ENCODE data around the gene MED4.

MED4 gene

DNA sequence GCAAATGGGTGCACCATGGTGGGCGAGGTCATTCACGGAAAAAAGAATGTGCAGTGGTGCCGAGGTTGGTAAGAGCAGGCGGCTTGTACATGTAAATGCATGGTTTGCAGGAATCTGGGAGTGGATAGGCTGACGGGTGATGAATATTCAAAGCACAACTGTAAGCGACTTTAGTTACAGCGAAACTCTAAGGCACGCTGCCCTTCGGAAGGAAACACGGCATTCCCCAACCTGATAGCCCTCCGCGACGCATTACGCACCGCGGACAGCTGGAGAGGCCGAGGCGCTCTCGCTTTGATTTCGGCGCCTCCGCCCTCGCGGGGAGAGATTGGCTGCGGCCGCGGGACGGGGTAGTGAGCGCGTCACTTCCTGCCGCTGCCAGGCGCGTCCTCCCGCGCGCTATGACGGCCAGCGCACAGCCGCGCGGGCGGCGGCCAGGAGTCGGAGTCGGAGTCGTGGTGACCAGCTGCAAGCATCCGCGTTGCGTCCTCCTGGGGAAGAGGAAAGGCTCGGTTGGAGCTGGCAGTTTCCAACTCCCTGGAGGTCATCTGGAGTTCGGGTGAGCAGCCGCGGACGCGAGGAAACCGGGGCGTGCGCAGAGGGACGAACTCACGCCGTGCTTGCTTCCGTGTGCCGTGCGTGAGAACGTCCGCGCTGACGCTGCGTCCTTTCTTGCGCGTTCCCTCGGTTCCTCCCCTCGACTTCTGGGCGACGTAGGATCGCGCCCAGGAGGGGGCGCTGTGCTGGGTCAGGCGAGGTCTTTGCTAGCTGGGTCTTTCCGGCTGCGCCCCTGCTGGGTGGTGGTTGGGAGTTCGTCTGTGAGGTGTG lies 57.3 kb downstream of the MED4 start, which contains the start of gene NUDT15:
TSS of gene NUDT15 (plus strand) at position 381 of the 828 bp plus-strand sequence. CDS start at position 402, 21 bp downstream.
- peak; percentile 89 to 93 (median 91) for DNase-seq (ENCODE audit: low read depth in 3 of 3)

DNA sequence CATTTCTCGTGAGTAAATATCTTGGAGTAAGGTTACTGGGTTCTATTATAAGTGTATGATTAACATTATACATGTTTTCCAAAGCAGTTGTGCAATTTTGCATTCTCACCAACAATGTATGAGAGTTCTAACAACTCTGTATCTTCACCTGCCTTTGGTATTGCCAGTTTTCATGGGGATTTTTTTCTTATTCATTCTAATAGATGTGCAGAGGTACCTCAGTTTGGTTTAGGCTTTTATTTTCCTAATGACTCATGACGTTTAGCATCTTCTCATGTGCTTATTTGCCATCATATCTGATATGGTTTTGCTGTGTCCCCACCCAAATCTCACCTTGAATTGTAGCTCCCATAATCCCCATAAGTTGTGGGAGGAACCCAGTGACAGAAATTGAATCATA lies 65.0 kb downstream of the MED4 start:
- no peak for DNase-seq (ENCODE audit: low read depth in 3 of 3)

DNA sequence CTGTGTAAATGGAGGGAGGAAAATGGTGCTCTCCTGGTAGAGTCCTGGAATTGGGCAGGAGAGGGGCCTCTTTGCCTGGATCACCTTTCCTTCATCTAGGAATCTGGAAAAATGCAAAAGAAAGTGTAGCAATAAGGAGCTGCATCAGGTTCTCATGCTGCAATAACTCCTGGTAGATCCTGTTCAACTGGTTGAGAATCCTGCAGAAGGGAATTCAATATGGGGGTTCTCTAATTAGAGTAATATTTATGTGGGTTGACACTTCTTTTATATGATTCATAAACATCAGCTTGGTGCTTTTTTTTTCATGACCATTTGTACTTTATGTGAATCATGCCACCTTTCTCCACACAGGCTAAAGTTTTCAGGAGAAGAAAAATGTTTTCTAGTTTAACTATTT lies 66.8 kb downstream of the MED4 start:
- DNase-seq (ENCODE audit: low read depth in 3 of 3) = no peak

All from stimulated activated CD4-positive, alpha-beta T cell treated with anti-CD3 and anti-CD28 coated beads, TNF-alpha, amount 100 ng/mL, for 48 hours (primary cell).